ENCODE data around the gene CRYGS.
"Not testable (repeated sequence)": the region's sequence is repeated elsewhere in the genome, so short reads cannot be mapped to it uniquely, and the experiment has no call there.

CRYGS gene

DNA sequence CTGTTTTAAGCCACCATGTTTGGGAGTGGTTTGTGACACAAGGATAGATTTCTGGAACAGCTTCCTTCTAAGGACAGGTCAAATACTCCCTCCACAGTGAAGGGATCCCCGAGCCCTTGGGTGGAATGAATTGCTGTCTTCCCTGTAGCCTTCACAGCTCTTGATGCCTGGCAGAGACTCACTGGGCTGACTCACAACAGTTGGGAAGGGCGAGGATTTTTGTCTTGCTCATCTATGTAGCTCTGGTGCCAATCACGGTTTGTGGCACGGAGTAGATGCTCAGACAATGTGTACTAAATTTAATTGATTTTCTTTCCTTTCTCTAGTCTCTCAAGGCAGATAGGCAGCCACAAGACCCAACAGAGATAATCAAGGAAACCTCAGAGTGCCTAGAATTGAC is 27.0 kb downstream of the CRYGS start:
- no peak for DNase-seq

- DNase-seq, result no peak
These were observed 27.5 kb downstream of the CRYGS start for GRCh38 chr3:186516646-186517045.

GRCh38 chr3:186515125-186515524 is 29.1 kb downstream of the CRYGS start:
- DNase-seq, result no peak

DNA sequence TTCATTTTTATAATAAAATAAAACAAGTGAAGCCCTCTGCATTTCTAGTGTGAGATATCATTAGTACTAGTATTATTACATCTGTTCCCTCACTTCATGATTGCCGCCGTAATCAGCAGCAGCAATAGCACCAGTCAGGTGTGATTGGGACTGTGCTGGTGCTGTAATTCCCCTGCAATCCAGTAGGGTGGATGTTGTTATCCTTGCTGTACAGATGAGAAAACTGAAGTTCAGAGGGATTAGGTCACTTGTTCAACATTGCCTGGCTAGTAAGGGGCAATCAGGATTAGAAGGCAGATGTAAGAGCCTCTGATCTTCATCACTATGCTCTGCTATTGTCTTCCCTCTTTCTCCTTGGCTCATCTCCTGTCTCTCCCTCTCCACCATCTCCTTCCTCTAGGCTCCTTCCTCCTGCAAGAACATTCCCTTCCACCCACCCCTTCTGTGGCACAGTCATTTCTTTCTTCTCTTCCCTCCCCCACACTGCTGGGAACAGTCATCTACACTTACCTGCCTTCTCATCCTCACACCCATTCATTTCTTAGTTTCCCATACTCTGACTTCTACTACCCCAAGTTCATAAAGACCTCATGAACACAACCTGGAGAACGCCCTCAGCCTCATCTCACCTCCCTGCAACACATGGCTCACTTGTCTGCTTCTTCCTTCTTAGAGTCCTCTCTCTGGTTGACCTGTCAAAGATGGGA is 29.7 kb downstream of the CRYGS start:
- no peak for DNase-seq

GRCh38 chr3:186513386-186513785 is 30.8 kb downstream of the CRYGS start:
- DNase-seq, result no peak

DNA sequence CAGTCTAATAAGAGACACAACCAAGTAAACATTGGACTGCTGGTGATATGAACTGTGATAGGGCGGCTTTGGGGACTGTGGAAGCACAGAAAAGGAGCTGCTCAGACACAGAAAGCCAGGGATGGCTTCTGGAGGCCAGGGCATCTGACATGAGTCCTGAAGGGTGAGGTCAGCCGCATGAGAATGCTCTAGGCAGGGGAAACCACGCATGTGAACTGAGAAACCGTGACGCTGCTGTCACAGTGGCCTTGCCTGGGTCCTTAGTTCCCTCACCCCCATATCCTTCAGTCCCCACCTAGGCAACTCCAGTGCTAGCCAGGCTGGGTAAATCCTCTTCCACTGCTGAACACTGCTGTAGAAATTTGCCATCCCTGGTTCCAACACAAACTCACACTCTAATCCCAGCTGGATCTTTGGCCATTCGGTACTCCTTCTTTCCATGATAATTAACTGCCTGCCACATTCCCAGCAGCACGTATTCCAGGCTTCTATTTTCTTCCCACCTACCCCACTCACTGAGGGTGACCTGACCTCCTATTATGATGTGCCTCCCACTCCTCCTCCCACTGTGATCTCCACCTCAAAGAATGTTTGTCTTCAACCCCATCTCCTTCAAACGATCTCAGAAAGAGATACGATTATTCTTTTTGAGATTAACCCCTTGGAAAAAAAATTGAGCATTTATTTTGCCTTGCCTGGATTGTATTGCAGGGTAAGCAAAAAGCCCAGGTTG is 31.4 kb downstream of the CRYGS start:
- DNase-seq, result no peak

DNA sequence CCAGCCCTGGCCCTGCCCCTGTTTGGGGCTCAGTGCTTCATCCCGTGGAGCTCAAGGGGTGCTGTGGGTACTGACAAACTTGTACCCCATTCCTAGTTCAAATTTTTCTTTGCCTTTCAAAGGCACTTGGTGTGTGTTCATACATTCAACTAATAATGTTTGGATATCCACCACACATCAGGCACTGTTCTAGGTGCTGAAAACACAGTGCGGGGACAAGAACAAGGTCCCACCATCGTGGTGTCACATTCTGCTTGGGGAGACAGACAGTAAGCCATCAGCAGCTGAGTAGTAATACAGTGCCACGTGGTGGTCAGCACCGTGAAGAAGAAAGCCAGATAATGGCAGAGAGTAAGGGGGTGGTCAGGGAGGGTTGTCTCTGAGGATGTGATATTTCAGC is 32.5 kb downstream of the CRYGS start:
- DNase-seq, result no peak

DNA sequence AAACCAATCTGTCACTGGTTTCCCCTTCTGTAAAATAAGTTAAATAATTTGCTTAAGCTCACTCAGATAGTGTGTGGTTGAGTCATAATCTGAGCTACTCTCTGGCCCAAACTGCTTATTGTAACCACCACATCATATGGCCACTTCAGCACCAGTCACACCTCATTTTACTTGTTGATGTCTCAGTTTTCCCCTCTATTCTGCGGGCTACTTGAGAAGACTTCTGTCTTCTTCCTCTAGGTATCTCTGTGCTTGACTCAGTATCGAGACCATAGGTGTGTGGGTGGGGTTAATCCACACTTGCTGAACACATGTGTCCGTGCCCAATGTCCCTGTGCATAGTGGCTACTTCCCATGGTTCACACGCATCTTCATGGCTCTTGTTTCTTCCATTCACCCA is 32.9 kb downstream of the CRYGS start:
- no peak for DNase-seq

DNA sequence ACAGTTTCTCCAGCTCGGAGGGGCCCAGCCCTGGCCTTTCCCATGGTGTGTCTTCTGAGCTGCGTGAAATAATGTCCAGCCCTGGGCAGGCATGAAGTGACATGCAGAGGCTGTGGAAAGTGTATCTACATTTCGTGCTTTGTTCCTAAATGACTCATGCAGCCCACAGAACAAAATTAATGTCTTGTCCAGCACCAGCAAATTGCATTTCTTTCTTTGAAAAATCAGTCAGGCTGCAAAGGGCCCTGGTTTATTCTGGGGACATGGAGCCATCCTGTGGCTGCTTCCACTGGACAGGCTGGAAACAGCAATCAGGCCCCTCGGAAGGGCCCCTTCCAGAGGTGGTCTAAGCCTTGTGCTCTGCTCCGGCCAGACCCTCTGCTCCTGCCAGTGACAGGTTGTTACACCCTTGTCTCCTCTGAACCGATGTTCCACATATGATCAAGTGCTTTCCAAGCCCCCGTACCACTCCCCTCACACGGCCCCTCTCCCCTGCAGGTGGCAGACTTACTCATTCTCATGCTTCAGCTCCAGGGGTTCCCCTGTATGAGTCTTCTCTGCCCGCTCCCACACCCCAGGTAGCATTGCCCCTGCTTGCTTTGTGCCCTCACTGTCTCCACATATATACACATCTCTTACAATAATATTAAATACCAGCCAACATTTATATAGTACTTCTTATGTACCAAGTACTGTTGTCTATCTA is 33.7 kb downstream of the CRYGS start:
- no peak for DNase-seq

DNA sequence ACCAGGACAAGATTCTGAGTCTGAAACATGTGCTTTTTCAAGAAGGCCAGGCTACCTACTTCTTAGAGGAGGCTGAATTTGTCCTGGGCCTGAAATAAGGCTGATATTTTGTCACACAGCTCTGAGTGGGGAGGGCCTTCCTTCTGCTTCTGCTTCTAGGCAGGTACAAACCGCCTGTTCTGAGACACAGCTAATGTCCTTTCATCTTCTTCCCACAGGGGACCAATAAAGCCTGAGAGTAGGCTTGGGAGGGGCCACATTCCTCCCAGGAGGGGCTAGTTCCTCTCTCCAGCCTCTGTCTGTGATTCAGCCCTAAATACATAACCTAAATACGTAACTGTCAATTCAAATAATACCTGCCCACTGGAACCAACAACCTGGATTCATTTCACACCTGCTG is 34.8 kb downstream of the CRYGS start:
- no peak for DNase-seq

DNA sequence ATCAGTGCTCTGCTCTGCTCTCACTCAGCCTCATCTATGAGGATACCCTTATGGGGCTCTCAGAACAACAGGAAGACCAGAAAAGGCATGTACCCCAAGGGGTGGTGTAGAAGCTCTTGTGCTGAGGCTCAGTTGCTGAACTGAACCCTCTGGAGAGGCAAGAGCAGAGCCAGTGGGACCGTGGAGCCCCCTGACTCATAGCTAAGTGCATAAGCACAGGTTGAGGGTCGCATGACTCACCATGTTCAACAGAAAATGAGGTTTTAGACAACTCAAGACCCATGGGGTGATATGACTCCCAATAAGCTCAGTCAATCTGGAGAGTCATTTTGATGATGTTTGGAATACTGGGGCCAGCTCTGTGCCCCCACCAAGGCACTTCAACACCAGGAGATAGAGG is 37.3 kb downstream of the CRYGS start:
- DNase-seq, result no peak

DNA sequence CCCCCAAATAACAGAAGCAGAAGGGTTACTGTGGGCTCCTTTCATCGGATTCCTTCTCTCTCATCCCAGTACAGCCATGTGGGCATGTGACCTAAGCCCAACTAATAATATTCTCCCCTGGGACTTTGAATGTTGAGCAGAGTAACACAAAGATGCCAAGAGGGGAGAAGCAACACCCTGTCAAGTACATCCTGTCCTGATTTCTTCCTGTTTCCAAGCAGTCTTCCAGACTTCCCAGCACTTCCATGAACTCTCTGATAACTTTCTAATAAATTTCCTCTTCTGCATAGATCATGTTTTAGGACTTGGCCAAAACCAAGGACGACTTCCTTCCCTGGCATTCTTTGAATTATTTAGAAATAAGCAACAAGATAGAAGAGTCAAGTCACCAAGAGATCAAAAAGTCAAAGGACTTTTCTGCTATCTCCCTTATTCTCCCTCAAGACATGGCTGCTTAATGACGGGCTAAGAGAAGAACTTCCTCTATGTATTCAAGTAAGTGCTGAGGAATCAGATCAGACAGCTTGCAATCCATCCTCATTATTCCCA is 37.9 kb downstream of the CRYGS start:
- no peak for DNase-seq

DNA sequence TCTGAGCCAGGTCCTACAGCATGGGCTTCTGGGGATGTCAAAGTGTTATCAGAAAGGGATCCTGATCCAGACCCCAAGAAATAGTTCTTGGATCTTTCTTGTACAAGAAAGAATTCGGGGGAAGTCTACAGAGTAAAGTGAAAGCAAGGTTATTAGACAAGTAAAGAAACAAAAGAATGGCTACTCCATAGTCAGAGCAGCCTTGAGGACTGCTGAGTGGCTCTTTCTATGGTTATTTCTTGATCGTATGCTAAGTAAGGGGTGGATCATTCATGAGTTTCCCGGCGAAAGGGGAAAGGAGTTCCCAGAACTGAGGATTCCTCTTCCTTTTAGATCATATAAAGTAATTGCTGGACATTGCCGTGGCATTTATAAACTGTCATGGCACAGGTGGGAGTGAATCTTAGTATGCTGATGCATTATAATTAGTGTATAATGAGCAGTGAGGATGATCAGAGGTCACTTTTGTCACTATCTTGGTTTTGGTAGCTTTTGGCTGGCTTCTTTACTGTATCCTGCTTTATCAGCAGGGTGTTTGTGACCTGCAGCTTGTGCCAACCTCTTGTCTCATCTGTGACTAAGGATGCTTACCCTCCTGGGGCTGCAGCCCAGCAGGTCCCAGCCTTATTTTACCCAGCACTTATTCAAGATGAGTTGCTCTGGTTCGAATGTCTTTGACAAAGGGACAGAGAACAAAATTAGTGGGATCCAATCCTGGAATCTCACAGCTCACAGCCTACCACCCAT is 41.0 kb downstream of the CRYGS start:
- DNase-seq, result no peak

DNA sequence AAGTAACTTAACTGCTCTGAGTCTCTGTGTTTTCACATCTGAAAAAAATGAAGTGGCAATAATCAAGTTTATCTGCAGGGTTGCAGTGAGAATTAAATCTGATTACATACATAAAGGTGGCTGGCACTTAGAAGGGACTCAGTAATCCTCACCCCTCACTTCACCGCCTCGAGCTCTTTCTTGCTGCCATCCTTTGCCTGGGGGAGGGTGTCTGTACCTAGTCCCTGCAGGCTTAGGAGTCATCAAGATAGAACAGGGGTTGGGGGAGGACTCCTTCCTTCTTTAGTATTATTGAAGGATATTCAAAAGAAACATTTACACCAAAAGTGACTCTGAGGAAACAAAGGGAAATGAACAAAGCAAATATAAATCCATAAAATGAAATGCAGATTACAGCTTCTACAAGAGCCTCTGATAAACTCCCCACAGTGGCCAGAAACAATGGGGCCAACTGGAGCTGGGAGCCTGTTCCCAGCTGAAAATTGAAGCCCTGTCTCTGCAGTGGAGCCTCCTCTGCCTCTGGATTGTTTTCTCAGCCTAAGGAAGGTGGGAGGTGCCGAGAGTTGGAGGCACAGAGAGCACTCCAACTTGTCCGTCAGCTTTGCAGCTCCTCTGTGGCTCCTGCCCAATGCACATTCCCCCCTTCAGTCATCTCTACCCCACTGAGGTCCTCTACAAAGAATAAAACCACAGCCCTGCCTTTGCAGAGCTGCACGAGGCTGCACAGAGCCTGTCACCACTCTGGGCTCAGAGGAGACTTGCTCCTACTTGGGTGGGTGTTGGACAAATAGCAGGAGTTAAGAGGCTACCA is 41.8 kb downstream of the CRYGS start:
- no peak for DNase-seq

GRCh38 chr3:186499949-186500348 is 44.2 kb downstream of the CRYGS start:
- DNase-seq, result not testable (repeated sequence)

GRCh38 chr3:186498022-186498421 is 46.2 kb downstream of the CRYGS start:
- DNase-seq, result not testable (repeated sequence)

GRCh38 chr3:186497608-186498007 is 46.6 kb downstream of the CRYGS start:
- DNase-seq, result no peak

GRCh38 chr3:186496635-186497034 is 47.5 kb downstream of the CRYGS start:
- DNase-seq, result no peak

GRCh38 chr3:186496016-186496415 is 48.2 kb downstream of the CRYGS start:
- no peak for DNase-seq

GRCh38 chr3:186493525-186494255 is 50.5 kb downstream of the CRYGS start:
- DNase-seq, result no peak

DNA sequence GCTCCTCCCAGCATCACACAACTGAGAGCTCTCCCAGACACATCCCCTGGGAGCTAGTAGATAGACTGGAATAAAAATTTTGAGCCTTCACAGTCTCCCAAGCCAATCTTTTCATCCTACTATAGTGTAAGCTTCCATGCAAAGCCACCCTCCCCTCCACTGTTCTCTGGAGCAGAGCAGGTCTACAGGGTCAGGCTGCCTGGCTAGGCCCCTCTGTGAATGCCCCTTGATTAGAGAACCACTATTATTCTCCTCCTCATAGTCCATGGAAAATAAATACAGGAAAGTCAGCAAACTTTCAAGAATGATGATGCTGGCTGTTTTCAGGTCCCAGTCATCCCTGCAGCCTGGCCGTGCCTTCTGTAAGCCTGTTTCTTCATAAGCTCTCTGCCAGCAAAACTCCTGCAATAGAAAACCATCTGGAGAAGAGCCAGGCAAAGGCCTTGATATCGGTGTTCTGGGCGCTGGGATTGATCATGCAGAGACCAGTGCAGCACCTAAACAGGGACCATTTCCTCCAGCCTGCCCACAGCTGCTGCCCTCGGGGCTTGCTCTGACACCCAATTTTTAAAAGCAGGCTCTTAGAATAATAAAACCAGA is 51.7 kb downstream of the CRYGS start:
- DNase-seq, result no peak
